ENCODE measurements around the gene TCF12.

TCF12 gene

GRCh38 chr15:56963126-56963525 lies 44.7 kb downstream of the TCF12 start:
- H3K4me3 ChIP-seq (replicated peaks; ENCODE audit: low read depth, low read length) = no peak overlapping the region
- DNase-seq (ENCODE audit: low read depth) = no peak
- no peak for TF ChIP-seq CTCF (IDR thresholded peaks at IDR 0.05; ENCODE audit: low read length, missing control alignments)

GRCh38 chr15:56963710-56964109 lies 45.3 kb downstream of the TCF12 start:
- H3K4me3 ChIP-seq (replicated peaks; ENCODE audit: low read depth, low read length) = no peak overlapping the region
- no peak for TF ChIP-seq CTCF (IDR thresholded peaks at IDR 0.05; ENCODE audit: low read length, missing control alignments)
- DNase-seq (ENCODE audit: low read depth) = peak; percentile 44

- no peak overlapping the region for H3K4me3 ChIP-seq (replicated peaks; ENCODE audit: low read depth, low read length)
- TF ChIP-seq CTCF (IDR thresholded peaks at IDR 0.05; ENCODE audit: low read length, missing control alignments) = no peak
- DNase-seq (ENCODE audit: low read depth) = peak; percentile 37
These were observed 45.7 kb downstream of the TCF12 start for GRCh38 chr15:56964182-56964581.

- TF ChIP-seq CTCF (IDR thresholded peaks at IDR 0.05; ENCODE audit: low read length, missing control alignments) = no peak
- no peak overlapping the region for H3K4me3 ChIP-seq (replicated peaks; ENCODE audit: low read depth, low read length)
- no peak for DNase-seq (ENCODE audit: low read depth)
These were observed 47.0 kb downstream of the TCF12 start for GRCh38 chr15:56965231-56966013.

GRCh38 chr15:56967336-56967735 lies 48.9 kb downstream of the TCF12 start:
- no peak overlapping the region for H3K4me3 ChIP-seq (replicated peaks; ENCODE audit: low read depth, low read length)
- DNase-seq (ENCODE audit: low read depth) = no peak
- TF ChIP-seq CTCF (IDR thresholded peaks at IDR 0.05; ENCODE audit: low read length, missing control alignments) = no peak

- no peak overlapping the region for H3K4me3 ChIP-seq (replicated peaks; ENCODE audit: low read depth, low read length)
- DNase-seq (ENCODE audit: low read depth) = no peak
- TF ChIP-seq CTCF (IDR thresholded peaks at IDR 0.05; ENCODE audit: low read length, missing control alignments) = no peak
These were observed 49.8 kb downstream of the TCF12 start for GRCh38 chr15:56968256-56968655.

GRCh38 chr15:56968821-56969220 lies 50.4 kb downstream of the TCF12 start:
- no peak for TF ChIP-seq CTCF (IDR thresholded peaks at IDR 0.05; ENCODE audit: low read length, missing control alignments)
- no peak overlapping the region for H3K4me3 ChIP-seq (replicated peaks; ENCODE audit: low read depth, low read length)

More at GRCh38 chr15:56968821-56969220, 50.4 kb downstream of the TCF12 start:
- DNase-seq (ENCODE audit: low read depth) = no peak
